GM21528 (cell line): ENCODE data around the gene DTNBP1.
A peak's percentile ranks its signal among the peaks of the same experiment; 100 is the strongest.

ENCODE experiments used
- ATAC-seq: cut with Tn5 transposase; IDR thresholded peaks from one replicate; pipeline ENCODE4 v1.9.1; 2021; ENCODE audit warnings: mild to moderate bottlenecking, moderate library complexity; ENCODE audit not compliant: unreplicated experiment, low FRiP score

Gene DTNBP1

DNA sequence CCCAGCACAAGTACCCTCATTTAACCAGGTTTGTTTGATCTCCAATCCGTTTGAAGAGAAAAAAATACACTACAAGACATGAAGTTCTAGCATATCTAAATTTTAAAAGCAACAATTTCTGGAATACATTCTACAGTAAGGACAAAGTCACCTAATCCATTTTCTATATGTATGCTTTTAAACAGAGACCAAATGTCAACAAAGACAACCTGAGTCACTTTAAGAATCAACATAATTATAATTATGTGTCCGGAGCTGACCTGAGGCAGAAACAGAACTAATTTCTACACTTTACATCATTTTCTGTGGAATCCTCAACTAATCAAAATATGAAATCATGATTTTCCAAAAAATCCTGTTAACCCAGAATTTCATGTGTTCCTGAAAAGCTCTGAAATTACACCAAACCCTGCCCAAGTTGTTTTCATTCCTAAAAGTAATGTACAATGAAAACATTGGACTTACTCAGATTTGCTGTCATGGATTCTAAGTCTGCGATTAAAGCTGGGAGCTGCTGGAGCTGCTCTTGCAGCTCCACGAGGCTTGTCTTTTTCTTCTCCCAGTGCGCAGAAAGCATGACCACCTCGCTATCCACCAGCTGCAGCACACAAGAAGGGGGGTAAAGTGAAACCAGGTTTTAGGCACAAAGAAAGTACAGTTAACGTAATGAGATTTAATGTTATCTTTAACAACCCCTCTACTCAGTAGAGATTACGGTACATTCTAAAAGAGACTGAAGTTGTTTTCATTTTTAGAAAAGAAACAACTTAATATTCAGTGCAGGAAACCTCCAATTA, 35.8 kb downstream of the DTNBP1 start:
- no peak for ATAC-seq

- ATAC-seq = no peak
Observed at GRCh38 chr6:15626160-15626559, 36.7 kb downstream of the DTNBP1 start.

DNA sequence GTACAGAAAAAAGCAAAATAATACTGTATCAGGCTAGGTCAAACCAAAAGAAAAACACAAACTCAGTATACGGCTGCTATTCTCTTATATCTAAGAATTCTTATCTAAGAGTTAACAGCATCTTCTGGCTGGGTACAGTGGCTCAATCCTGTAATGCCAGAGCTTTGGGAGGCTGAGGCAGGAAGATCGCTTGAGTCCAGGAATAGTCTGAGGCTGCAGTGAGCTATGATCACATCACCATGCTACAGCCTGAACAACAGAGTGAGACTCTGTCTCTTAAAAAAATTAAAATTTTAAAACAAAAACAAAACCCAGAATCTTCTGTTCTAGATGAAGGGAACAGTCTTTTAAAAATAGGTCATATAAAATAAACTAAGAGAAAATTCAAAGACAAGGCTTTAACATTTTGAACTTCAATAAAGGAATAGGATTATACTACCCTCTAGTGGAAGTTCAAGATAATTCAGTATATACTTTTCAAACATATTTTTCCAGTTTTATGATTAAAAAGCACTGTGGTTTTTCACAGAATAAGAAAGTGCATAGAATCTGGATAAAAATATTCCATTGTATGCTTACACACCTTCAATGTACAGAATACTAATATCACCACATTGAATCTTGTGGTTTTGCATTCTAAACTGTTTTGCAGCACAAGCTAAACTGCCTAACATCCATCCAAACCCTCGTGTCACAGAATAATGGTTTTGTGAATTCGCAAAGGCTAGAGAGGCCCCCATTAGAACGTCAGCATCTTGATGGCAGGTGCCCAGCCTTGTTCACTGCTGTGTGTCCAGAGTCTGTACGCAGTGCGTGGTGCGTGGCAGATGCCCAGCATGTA, 39.3 kb downstream of the DTNBP1 start:
- no peak for ATAC-seq

DNA sequence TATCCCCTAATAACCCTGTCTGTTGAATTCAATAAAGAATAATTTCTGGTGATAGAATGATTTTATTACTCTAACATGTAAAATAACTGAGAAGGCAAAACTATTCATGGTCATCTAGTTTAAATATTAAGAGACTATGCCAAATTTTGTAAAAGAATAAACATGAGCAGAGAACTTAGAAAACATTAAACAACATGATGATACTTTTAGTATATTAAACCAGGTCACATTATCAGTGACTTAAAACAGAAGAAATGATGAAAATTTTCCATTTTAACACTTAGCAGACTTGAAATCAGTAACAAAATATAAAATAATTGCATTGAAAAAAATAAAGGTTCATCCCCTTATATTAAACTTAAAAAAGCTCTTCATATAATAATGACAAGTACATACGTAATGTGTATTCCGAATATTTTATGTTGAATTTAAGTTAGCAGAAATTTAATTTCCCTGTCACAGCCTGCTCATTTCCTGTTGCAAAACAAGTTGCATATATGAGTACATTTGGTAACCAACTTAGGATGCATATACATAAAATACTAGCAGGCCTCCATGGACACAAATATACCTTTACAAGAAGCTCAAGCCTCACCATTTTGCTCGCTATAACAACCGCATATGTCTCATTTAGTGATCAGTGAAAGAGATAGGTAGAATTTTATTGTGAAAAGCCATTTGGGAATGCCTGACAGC, 40.6 kb downstream of the DTNBP1 start:
- ATAC-seq = no peak

DNA sequence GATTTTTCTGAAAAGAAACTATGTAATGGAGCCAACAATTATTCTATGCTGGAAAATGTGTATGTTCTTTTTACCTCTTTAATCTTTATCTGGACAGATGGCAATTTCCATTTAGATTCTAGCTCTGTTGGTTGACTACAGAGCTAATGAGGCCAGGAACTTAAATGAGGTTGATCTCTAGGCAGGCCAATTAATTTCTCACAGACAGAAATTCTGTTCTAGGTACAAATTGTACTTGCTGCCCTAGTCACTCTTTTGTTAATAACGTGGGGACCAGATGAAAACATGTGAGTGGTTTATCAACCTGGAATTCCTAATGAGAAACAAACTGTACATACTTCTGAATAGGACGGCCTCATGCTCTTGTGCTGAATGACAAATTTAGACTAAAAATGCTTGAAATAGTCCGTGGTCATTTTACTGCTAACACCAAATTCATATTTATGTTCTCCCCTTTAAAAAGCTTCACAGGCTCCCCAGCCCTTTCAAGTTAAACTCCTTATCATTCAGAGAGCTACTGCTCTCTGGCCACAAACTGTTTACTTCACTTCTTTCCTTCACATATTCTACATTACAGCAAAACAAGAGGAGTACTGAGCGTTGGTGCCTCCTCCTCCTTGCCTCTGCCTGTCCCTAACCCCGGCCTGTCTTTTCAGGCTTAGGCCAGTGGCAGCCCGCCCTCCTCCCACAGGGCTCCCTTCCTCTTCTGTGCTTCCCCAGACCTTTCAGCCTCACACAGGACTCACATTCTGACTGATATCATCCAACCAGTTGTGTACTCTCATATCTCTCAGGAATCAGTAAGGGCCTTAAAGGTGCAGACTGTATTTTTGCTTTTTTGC, 41.4 kb downstream of the DTNBP1 start:
- peak; percentile 80 for ATAC-seq

DNA sequence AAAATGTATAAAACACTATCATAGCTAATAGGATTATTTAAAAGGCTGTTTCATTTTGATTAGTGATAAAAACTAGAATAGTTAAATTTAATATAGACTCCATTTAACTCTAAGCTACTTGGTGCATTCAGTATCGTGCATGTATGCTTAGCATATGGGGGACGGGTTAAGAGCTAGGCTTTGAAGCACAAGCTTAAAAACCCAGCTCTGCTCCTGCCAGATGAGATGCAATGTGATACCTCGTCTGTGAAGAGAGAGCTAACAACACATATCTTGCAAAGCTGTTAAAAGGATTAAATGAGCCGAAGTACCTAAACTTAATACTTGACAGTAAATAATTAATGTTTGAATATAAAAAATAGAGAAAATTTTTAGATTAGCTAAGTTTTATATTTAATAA, 42.2 kb downstream of the DTNBP1 start:
- ATAC-seq = no peak

DNA sequence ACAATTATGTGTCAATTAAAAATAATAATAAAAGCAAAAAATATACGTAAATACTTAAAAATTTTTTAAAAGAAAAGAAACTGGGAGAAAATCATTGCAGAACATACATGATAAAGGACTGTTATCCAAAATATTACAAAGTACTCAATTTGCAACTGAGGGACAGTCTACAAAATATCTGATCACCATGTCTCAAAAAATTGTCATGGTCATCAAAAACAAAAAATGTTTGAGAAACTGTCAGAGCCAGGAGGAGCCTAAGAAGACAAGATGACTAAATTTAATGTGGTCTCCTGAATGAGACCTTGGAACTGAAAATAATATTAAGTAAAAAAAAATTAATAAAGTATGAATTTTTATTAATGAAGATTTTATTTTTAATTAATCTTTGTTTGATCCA, 43.5 kb downstream of the DTNBP1 start:
- no peak for ATAC-seq

DNA sequence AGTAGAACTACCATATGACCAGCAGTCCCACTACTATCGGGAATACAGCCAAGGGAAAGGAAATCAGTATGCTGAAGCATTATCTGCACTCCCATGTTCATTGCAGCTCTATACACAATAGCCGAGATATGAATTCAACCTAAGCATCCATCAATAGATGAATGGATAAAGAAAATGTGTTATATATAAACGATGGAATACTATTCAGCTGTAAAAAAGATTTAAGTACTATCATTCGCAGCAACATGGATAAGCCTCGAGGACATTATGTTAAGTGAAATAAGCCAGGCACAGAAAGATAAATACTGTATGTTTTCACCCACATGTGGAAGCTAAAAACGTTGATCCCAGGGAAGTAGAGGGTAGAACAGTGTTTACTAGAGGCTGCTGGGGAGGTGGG, 44.1 kb downstream of the DTNBP1 start:
- no peak for ATAC-seq

- ATAC-seq = no peak
Observed at GRCh38 chr6:15616261-15616660, 46.6 kb downstream of the DTNBP1 start.

DNA sequence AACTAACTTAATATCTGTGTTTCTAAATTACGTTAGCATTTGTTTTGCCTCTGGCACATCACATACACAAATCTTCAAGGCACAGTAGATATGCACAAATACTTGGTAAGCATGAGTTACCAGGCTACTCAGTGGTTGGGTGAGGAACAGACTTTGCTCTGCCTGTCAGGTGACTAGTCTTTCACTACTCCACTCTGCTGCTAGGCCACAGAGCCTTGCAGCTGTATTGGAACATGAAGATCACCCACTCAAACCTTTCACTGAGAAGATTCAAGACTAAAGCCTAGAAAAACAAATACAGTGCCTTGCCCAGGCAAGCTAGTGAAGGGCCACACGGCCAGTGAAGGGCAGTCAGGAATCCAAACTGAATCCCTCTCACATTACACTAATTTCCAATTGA, 47.0 kb downstream of the DTNBP1 start:
- no peak for ATAC-seq

- no peak for ATAC-seq
Observed at GRCh38 chr6:15614277-15614676, 48.6 kb downstream of the DTNBP1 start.

DNA sequence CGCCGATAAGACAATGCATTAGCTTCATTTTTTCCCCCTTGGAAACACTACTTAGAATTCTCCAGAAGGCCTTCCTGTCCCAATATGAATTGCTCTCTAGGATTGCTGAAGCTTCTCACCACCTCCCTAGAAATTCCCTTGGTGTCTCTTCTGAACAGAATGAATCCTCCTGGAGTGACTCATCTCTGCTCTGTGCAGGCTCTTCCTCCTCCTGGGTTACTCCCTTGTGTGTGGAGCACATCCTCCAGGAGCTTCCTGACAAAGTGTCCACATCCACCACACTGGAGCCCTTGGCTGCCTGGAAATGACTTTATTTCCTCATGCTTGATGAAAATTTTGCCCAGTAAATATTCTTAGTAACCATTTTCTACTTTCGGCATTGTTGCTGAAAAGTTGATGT, 54.4 kb downstream of the DTNBP1 start:
- ATAC-seq = no peak

GRCh38 chr6:15607603-15608002, 55.2 kb downstream of the DTNBP1 start:
- ATAC-seq = no peak

GRCh38 chr6:15606347-15606746, 56.5 kb downstream of the DTNBP1 start:
- no peak for ATAC-seq

- ATAC-seq = no peak
Observed at GRCh38 chr6:15604843-15605242, 58.0 kb downstream of the DTNBP1 start.

- no peak for ATAC-seq
Observed at GRCh38 chr6:15602154-15602553, 60.7 kb downstream of the DTNBP1 start.

- ATAC-seq = no peak
Observed at GRCh38 chr6:15598273-15598798, 64.5 kb downstream of the DTNBP1 start.

DNA sequence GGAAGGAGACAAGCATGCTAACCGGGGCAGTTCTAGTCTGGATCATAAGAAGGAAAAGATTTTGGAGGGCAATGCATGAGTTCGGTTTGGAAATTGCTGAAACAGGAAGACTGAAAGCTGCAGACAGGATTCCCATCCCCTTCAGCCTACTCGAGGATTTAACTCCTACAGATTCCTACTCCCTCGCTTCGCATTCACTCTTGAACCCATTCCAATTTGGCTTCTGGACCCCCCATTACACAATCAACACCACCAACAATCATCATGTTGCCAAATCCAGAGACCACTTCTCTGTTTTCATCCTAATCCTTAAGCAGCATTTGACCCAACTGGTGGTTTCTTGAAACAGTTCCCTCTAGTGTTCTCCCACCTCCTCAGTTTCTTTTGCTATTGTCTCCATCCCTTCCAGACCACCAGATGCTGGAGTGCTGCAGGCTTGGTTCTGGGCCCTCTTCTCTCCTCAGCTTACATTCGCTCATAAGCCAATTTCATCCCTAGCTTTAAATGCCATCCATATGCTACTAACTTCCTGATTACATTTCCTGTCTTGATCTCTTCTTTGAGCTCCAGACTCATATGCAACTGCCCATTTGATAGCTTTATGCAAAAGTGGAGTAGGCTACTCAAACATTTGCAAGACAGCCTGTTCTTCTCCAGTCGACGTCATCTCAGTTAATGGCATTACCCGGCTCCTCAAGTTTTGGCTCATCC, 66.5 kb downstream of the DTNBP1 start:
- no peak for ATAC-seq

GRCh38 chr6:15595461-15596173, 67.2 kb downstream of the DTNBP1 start:
- no peak for ATAC-seq
